HL-60 (cell line): ENCODE results near the gene SYT13.

ENCODE experiments used
- DNase-seq, 2 experiments: peaks; one replicate each; pipeline ENCODE4 v3.0.0-alpha.2; 2010 to 2020; ENCODE audit warnings: low read depth in 1 of 2, low spot score in 1 of 2
- H3K27ac ChIP-seq: fragments of 250-450 bp; sonication (Bioruptor Pico); replicated peaks from 2 replicates; pipeline ENCODE4 v1.5.1; 2020; ENCODE audit warnings: mild to moderate bottlenecking, moderate library complexity
- H3K27me3 ChIP-seq: fragments of 250-450 bp; sonication (Bioruptor Pico); 2 replicates; pipeline ENCODE4 v1.5.1; 2021; ENCODE audit warnings: mild to moderate bottlenecking, moderate library complexity; ENCODE audit not compliant: insufficient read depth, poor library complexity, severe bottlenecking
- H3K4me3 ChIP-seq: replicated peaks from 2 replicates; pipeline ENCODE4 v1.5.1; 2011; ENCODE audit warnings: mild to moderate bottlenecking, control low read depth, low read length; ENCODE audit not compliant: insufficient read depth
- GABPA ChIP-seq: IDR thresholded peaks from 2 replicates; pipeline ENCODE4 v1.6.1; 2012; ENCODE audit warnings: low read depth
- POLR2AphosphoS5 ChIP-seq: IDR thresholded peaks from 2 replicates; pipeline ENCODE4 v1.6.1; 2012; ENCODE audit warnings: low read depth
- REST ChIP-seq: IDR thresholded peaks from 2 replicates; pipeline ENCODE4 v1.6.1; 2012; ENCODE audit warnings: low read depth; ENCODE audit not compliant: insufficient replicate concordance
- SPI1 ChIP-seq: IDR thresholded peaks from 2 replicates; pipeline ENCODE4 v1.6.1; 2012; ENCODE audit warnings: low read depth, mild to moderate bottlenecking, borderline replicate concordance
- TF ChIP-seq, protein P1 (sequence below): IDR thresholded peaks from one replicate; pipeline ENCODE4 v1.5.1; 2011; ENCODE audit warnings: low read length, control low read depth, inconsistent platforms; ENCODE audit not compliant: insufficient read depth

The SYT13 gene

GRCh38 chr11:45279645-45280044 is 6.5 kb downstream of the SYT13 start:
- Histone ChIP-seq H3K4me3 (no peak overlapping the region), H3K27me3 (peaks cover 8% of the 10 kb centered on the region), H3K27ac (no peak overlapping the region)
- DNase-seq, result no peak
- no peak for TF ChIP-seq POLR2AphosphoS5
- TF ChIP-seq, protein P1, sequence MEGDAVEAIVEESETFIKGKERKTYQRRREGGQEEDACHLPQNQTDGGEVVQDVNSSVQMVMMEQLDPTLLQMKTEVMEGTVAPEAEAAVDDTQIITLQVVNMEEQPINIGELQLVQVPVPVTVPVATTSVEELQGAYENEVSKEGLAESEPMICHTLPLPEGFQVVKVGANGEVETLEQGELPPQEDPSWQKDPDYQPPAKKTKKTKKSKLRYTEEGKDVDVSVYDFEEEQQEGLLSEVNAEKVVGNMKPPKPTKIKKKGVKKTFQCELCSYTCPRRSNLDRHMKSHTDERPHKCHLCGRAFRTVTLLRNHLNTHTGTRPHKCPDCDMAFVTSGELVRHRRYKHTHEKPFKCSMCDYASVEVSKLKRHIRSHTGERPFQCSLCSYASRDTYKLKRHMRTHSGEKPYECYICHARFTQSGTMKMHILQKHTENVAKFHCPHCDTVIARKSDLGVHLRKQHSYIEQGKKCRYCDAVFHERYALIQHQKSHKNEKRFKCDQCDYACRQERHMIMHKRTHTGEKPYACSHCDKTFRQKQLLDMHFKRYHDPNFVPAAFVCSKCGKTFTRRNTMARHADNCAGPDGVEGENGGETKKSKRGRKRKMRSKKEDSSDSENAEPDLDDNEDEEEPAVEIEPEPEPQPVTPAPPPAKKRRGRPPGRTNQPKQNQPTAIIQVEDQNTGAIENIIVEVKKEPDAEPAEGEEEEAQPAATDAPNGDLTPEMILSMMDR, result no peak
- TF ChIP-seq GABPA, result no peak
- TF ChIP-seq SPI1, result no peak
- no peak for TF ChIP-seq REST

- no peak for DNase-seq
- TF ChIP-seq REST, result no peak
- TF ChIP-seq SPI1, result no peak
- TF ChIP-seq, protein P1, result no peak
- TF ChIP-seq POLR2AphosphoS5, result no peak
- TF ChIP-seq GABPA, result no peak
- Histone ChIP-seq H3K27ac (no peak overlapping the region), H3K27me3 (peaks cover 3% of the 10 kb centered on the region), H3K4me3 (no peak overlapping the region)
Observed at GRCh38 chr11:45278714-45279113, 7.4 kb downstream of the SYT13 start.

DNA sequence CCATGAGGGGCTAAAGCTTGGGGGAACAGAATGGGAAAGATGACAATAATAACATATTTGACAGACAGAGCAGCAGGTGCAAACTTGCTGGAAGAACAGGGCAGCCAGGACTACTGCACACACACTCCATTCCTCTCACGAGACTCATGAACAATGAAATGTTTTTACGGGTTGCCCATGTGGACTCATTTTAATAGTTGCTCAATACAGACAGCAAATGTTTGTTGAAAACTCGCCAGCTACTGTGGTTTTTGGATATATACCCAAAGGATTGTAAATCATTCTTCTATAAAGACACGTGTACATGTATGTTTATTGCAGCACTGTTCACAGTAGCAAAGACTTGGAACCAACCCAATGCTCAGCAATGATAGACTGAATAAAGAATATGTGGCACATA is 10.3 kb downstream of the SYT13 start:
- Histone ChIP-seq H3K4me3 (no peak overlapping the region), H3K27ac (no peak overlapping the region), H3K27me3 (peaks cover 3% of the 10 kb centered on the region)
- TF ChIP-seq SPI1, result no peak
- TF ChIP-seq GABPA, result no peak
- TF ChIP-seq, protein P1, result no peak
- TF ChIP-seq REST, result no peak
- TF ChIP-seq POLR2AphosphoS5, result no peak
- DNase-seq, result no peak
